Natural killer cell (primary cell): ENCODE results near the gene AFMID. TPM values are rescaled to one million over a fixed set of nuclear protein-coding genes. Genes with fewer than 3 reads are reported as not detected.

ENCODE experiments used
- ATAC-seq, 3 donors: fragments of 150-1000 bp in 2 of 3; fragments of 200-7000 bp in 1 of 3; cut with Tn5 transposase; 1 replicate in 1 of 3; 2 replicates in 2 of 3; pipeline ENCODE4 v1.10.0; 2021; ENCODE audit warnings: mild to moderate bottlenecking in 2 of 3, moderate library complexity in 2 of 3
- DNase-seq, 2 donors: peaks; one replicate each; pipeline versions ENCODE4 v3.0.0 to v3.0.0-alpha.2; 2013 to 2021; ENCODE audit warnings: mixed read lengths in 1 of 2
- H3K27ac ChIP-seq: one replicate; pipeline ENCODE4 v1.5.1; 2013; ENCODE audit warnings: mild to moderate bottlenecking, low read length
- H3K27me3 ChIP-seq: one replicate; pipeline ENCODE4 v1.6.1; 2013; ENCODE audit warnings: low read length; ENCODE audit not compliant: control insufficient read depth, insufficient read depth
- H3K36me3 ChIP-seq: one replicate; pipeline ENCODE4 v1.6.1; 2013; ENCODE audit warnings: low read length; ENCODE audit not compliant: control insufficient read depth, insufficient read depth
- H3K4me1 ChIP-seq: one replicate; pipeline ENCODE4 v1.6.1; 2013; ENCODE audit warnings: low read length; ENCODE audit not compliant: control insufficient read depth, insufficient read depth
- H3K4me3 ChIP-seq: one replicate; pipeline ENCODE4 v1.5.1; 2013; ENCODE audit warnings: low read length
- H3K9me3 ChIP-seq: one replicate; pipeline ENCODE4 v1.6.1; 2013; ENCODE audit warnings: low read length; ENCODE audit not compliant: control insufficient read depth, insufficient read depth
- H3K27ac Mint-ChIP-seq, 2 donors: one replicate each; pipeline ENCODE4 v1.8.0; 2022; ENCODE audit warnings: mild to moderate bottlenecking in 2 of 2, mixed read lengths in 2 of 2, moderate library complexity in 1 of 2
- H3K27me3 Mint-ChIP-seq, 2 donors: one replicate each; pipeline ENCODE4 v1.8.0; 2022; ENCODE audit warnings: low read depth in 2 of 2, mixed read lengths in 2 of 2
- H3K36me3 Mint-ChIP-seq: one replicate; pipeline ENCODE4 v1.8.0; 2022; ENCODE audit warnings: mixed read lengths
- H3K4me1 Mint-ChIP-seq, 2 donors: one replicate each; pipeline ENCODE4 v1.8.0; 2022; ENCODE audit warnings: mixed read lengths in 2 of 2
- H3K4me3 Mint-ChIP-seq: one replicate; pipeline ENCODE4 v1.8.0; 2022; ENCODE audit warnings: mild to moderate bottlenecking, moderate library complexity, mixed read lengths
- H3K9me3 Mint-ChIP-seq, 2 donors: one replicate each; pipeline ENCODE4 v1.8.0; 2022; ENCODE audit warnings: mixed read lengths in 2 of 2
- CTCF ChIP-seq: fragments of 200-600 bp; IDR thresholded peaks from one replicate; pipeline ENCODE4 v1.8.0; 2022; ENCODE audit warnings: antibody characterized with exemption
- WGBS: methylation state at CpG from one replicate; pipeline ENCODE4 v1.1.7; 2013; ENCODE audit warnings: missing lambda C conversion rate; ENCODE audit not compliant: insufficient coverage; 5-methylcytosine and 5-hydroxymethylcytosine counted together
- intact Hi-C: fragments of 100-400 bp; cut with micrococcal nuclease; formaldehyde crosslinking; loops from one replicate; pipeline ENCODE4 v1.14.2; 2022
- total RNA-seq, 4 donors: library from RNA; stranded (reverse); fragments of 120-200 nt in 1 of 4; gene quantifications; one replicate each; pipeline versions ENCODE4 v1.2.3 to v1.2.4, GENCODE V29; 2013 to 2022

The AFMID gene
- total RNA-seq, 3 donors from 2014 or later (not counting 1 experiment from before 2014, with no cell fraction given) = 2.2 to 4.1 (median 2.3) TPM

GRCh38 chr17:78237401-78238012 is 50.3 kb downstream of the AFMID start:
- ATAC-seq (no peak), DNase-seq (no peak)
- H3K9me3 ChIP-seq = no peaks in the 10 kb centered on the region
- intact Hi-C loops = no loop called here
- H3K27me3 Mint-ChIP-seq = peaks cover 5 to 6% of the 10 kb centered on the region in 2 donors
- H3K4me1 Mint-ChIP-seq = peaks cover 0 to 9% of the 10 kb centered on the region in 2 donors
- TF ChIP-seq CTCF = no peak
- H3K4me3 ChIP-seq = no peak overlapping the region
- H3K27ac Mint-ChIP-seq = no peak overlapping the region
- H3K4me1 ChIP-seq = peaks cover under 1% of the 10 kb centered on the region
- no peaks in the 10 kb centered on the region for H3K36me3 ChIP-seq
- peaks cover 2% of the 10 kb centered on the region for H3K27me3 ChIP-seq
- H3K27ac ChIP-seq = no peak overlapping the region
- no peak overlapping the region for H3K4me3 Mint-ChIP-seq
- H3K36me3 Mint-ChIP-seq = no peaks in the 10 kb centered on the region
- H3K9me3 Mint-ChIP-seq = no peaks in the 10 kb centered on the region
- WGBS = 73% methylated on average over 11 of the region's 11 CpGs

GRCh38 chr17:78238823-78239488 is 51.8 kb downstream of the AFMID start:
- H3K4me3 ChIP-seq = no peak overlapping the region
- no peaks in the 10 kb centered on the region for H3K9me3 ChIP-seq
- no peaks in the 10 kb centered on the region for H3K36me3 ChIP-seq
- Mint-ChIP-seq H3K27me3 (no peaks in the 10 kb centered on the region), H3K27ac (no peak overlapping the region), H3K4me3 (no peak overlapping the region), H3K9me3 (no peaks in the 10 kb centered on the region), H3K4me1 (peaks cover 0 to 9% of the 10 kb centered on the region in 2 donors), H3K36me3 (no peaks in the 10 kb centered on the region)
- TF ChIP-seq CTCF = no peak
- WGBS = 83% methylated on average over 20 of the region's 20 CpGs
- DNase-seq = no peak
- no peak overlapping the region for H3K27ac ChIP-seq
- peaks cover 2% of the 10 kb centered on the region for H3K4me1 ChIP-seq
- no peaks in the 10 kb centered on the region for H3K27me3 ChIP-seq
- no peak for ATAC-seq
- intact Hi-C loops = no loop called here

- H3K9me3 ChIP-seq = no peaks in the 10 kb centered on the region
- Mint-ChIP-seq H3K27me3 (no peaks in the 10 kb centered on the region), H3K27ac (no peak overlapping the region), H3K4me3 (no peak overlapping the region), H3K36me3 (no peaks in the 10 kb centered on the region), H3K4me1 (peaks cover 0 to 9% of the 10 kb centered on the region in 2 donors), H3K9me3 (no peaks in the 10 kb centered on the region)
- H3K27ac ChIP-seq = no peak overlapping the region
- H3K27me3 ChIP-seq = no peaks in the 10 kb centered on the region
- H3K4me1 ChIP-seq = peaks cover 2% of the 10 kb centered on the region
- 84% methylated on average over 9 of the region's 9 CpGs for WGBS
- no peak overlapping the region for H3K4me3 ChIP-seq
- H3K36me3 ChIP-seq = no peaks in the 10 kb centered on the region
- no peak for ATAC-seq
- no peak for DNase-seq
- intact Hi-C loops = no loop called here
- no peak for TF ChIP-seq CTCF
Measured at GRCh38 chr17:78239489-78239931, 52.3 kb downstream of the AFMID start.
